ENCODE results near the gene ACKR2.

Gene ACKR2

GRCh38 chr3:42809202-42809601 is at the start of gene ACKR2:
Gene ACKR2, plus strand, starts transcription at chr3:42809445. Its CDS starts 55,058 bp downstream, at chr3:42864503.
- DNase-seq (ENCODE audit: low read depth) = no peak

- DNase-seq (ENCODE audit: low read depth) = no peak
Observed at GRCh38 chr3:42762046-42762724, 47.1 kb upstream of the ACKR2 start.

- no peak for DNase-seq (ENCODE audit: low read depth)
Observed at GRCh38 chr3:42763021-42763420, 46.2 kb upstream of the ACKR2 start.

- DNase-seq (ENCODE audit: low read depth) = no peak
Observed at GRCh38 chr3:42764115-42764514, 45.1 kb upstream of the ACKR2 start.

- DNase-seq (ENCODE audit: low read depth) = no peak
Observed at GRCh38 chr3:42764561-42765295, 44.5 kb upstream of the ACKR2 start.

GRCh38 chr3:42769477-42770131 is 39.6 kb upstream of the ACKR2 start:
- DNase-seq (ENCODE audit: low read depth) = no peak

- no peak for DNase-seq (ENCODE audit: low read depth)
Observed at GRCh38 chr3:42771271-42771670, 38.0 kb upstream of the ACKR2 start.

GRCh38 chr3:42772670-42773408 is 36.4 kb upstream of the ACKR2 start, which contains the start of gene CCDC13:
Gene CCDC13, minus strand, starts transcription at chr3:42773253. Its CDS starts 14,908 bp downstream, at chr3:42758345.
- peak; percentile 92 for DNase-seq (ENCODE audit: low read depth)

GRCh38 chr3:42773409-42773751 is 35.9 kb upstream of the ACKR2 start:
- DNase-seq (ENCODE audit: low read depth) = no peak

GRCh38 chr3:42778644-42779043 is 30.6 kb upstream of the ACKR2 start:
- DNase-seq (ENCODE audit: low read depth) = no peak

- no peak for DNase-seq (ENCODE audit: low read depth)
Observed at GRCh38 chr3:42780398-42780797, 28.8 kb upstream of the ACKR2 start.

- DNase-seq (ENCODE audit: low read depth) = no peak
Observed at GRCh38 chr3:42780892-42781700, 28.1 kb upstream of the ACKR2 start.

- no peak for DNase-seq (ENCODE audit: low read depth)
Observed at GRCh38 chr3:42786212-42786611, 23.0 kb upstream of the ACKR2 start.

- DNase-seq (ENCODE audit: low read depth) = no peak
Observed at GRCh38 chr3:42786631-42787030, 22.6 kb upstream of the ACKR2 start.

GRCh38 chr3:42790714-42791229 is 18.5 kb upstream of the ACKR2 start:
- no peak for DNase-seq (ENCODE audit: low read depth)

- no peak for DNase-seq (ENCODE audit: low read depth)
Observed at GRCh38 chr3:42795621-42796181, 13.5 kb upstream of the ACKR2 start.

- no peak for DNase-seq (ENCODE audit: low read depth)
Observed at GRCh38 chr3:42796332-42796885, 12.8 kb upstream of the ACKR2 start.

GRCh38 chr3:42799376-42799775 is 9.9 kb upstream of the ACKR2 start:
- no peak for DNase-seq (ENCODE audit: low read depth)

- DNase-seq (ENCODE audit: low read depth) = no peak
Observed at GRCh38 chr3:42800251-42800650, 9.0 kb upstream of the ACKR2 start.

GRCh38 chr3:42801048-42801620 is 8.1 kb upstream of the ACKR2 start:
- DNase-seq (ENCODE audit: low read depth) = no peak
